Right forelimb (tissue), 1 donor: Measurements from ENCODE around the gene SPN.
A peak's percentile ranks its signal among the peaks of the same experiment; 100 is the strongest.
"Not testable (repeated sequence)": the region's sequence is repeated elsewhere in the genome, so short reads cannot be mapped to it uniquely, and the experiment has no call there.

Experiments
- DNase-seq: peaks from one replicate; pipeline ENCODE4 v3.0.0-alpha.2; 2018

SPN gene

DNA sequence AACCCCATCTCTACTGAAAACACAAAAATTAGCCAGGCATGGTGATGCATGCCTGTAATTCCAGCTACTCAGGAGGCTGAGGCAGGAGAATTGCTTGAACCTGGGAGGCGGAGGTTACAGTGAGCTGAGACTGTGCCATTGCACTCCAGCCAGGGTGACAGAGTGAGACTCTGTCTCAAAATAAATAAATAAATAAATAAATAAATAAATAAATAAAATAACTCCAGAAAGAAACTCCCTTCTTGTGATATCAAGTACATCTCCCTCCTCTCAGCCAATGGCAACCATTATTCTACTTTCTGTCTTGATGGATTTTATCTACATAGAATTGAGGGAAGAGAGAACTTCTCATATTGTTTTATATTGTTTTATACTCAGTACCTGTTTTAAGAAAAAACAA, 44.1 kb downstream of the SPN start:
- not testable (repeated sequence) for DNase-seq

DNA sequence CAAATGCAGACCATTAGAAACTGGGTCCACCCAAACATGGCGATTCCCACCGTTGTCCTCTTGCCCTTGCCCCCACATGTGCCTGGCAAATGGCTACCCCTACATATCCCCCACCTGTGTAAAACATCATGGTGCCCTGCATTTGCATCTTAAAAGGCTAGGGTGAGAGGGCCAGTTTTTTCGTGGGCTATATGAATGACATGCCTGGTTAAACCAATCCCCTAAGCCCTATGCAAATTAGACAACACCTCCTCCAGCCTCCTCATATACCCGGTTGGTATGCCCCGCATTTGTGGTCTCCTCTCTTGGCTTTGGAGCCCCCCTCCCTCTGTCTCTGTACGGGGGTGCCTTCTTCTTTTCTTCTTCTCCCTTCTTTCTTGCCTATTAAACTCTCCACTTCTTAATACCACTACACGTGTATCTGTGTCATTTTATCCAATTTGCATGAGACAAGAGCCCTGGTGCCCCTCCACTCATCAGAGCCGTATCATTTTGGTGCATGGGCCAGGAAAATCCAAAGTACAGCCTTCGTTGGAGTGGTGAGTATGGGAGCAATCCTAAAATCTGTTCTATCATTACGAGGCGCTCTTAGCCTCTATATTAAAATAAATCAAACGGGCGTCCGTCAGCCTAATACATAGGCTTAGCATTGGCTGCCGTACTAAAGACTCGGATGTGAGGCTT, 46.0 kb downstream of the SPN start:
- no peak for DNase-seq

DNA sequence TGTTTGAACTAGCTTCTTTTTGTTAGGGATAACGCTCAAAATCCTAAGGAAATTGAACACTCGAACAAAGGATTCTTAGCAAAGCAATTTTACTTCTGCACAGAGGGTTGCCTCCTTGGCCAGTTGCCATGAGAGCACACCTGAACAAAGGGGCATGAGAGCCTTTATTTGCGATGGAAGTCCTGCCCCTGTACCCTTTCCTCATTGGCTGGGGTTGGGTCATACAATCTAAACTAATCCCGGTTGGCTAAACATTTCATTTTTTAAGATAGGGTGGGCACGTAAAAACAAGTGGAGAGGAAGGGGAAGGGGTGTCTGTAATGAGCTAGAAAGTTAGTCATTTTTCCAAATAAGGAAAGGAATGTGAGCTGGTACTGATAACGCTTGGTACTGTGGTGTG, 46.6 kb downstream of the SPN start:
- DNase-seq = not testable (repeated sequence)

DNA sequence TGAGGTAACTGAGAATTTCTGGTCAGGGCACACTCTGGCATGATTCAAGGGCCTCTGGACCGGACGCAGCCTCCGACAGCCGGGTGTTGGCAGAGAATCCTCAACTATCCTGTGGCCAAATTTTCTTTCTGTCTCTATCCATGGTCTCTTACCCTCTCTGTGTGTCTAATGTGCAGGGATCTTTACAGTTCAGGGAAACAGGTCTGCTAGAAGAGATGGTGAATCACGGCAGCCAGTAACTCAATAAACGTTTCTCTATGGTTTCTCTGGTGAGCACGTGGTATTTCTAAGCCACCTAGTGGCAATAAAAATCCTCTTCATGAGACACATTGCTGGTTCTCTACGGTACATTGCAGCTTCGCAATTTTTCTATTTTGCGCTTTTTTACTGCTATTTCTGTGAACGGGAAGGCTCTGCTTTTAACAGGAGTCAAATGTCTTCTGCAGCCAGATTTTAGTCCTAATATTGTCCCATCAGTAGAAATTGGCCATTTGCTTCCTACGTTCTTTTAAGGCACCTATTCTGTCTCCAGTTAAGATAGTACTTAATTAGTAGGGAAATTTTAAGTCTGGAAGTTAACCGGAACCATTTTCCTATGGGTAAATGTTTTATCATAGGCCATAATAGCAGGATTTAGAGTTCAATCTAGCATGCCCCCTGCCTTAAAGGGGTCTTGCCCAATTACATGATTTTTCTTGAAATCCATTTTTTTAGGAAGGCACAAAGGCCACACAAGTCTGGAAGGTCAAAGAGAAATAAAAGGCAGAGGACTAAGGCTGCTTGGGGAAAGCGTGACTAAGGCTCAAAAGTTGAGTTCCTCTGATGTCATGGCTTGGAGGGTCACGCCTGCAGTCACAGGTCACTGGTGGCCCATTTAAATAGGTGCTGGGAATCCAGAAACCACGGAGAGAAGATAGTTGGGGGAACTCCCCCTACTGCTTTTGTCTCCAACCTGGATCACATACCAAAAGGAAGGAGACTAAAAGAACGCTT, 47.5 kb downstream of the SPN start:
- peak; percentile 52 for DNase-seq

DNA sequence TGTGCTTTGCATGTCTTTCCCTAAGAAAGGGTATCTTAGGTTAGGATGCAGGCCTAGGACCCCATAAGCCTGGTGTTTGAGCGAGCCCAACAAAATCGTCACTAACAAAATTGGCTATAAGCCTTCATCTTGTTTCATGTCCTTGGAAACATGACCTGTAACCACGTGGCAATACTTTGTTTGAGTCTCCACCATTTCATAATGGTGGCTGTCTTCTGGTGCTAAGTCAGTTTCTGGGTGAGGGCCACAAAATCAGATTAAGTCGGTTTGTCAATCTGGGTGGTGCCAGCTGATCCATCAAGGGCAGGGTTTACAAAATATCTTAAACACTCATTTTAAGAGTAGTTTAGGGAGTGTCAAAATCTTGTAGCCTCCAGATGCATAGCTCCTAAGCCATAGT, 49.8 kb downstream of the SPN start:
- DNase-seq = no peak

DNA sequence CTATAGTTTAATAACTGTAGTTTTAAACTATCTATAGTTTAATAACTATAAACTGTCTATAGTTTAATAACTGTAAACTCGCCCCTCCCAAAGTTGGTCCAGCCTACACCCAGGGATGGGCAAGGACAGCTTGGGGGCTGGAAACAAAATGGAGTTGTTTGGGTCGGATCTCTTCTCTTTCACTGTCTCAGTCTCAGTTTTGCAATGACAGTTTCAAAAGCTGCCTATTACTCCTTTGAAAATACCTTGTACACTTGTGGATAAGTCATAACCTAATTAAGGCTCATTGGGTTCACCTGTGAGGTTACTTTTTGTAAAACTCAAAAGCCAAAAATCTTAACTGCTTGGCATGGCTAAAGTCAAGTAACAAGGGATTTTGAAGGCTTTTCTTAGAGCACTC, 51.3 kb downstream of the SPN start:
- DNase-seq = no peak

DNA sequence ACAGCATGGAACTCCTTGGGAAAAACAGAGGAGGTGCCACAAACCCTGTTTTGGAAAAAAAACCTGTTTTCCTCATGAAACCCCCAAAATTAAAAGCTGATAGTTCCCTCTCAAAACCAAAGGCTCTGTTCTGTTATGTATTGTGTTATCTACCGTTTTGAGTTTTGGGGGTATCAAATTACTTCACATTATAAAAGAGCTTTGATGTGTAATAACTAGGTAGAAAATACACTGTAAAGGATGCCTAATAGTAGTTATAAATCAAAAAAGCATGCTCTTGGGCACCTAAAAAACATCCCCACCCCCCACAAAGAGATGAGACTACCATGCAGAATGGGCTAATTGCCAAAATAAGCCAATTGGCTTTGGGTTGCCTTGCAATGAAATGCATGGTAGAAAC, 51.9 kb downstream of the SPN start:
- no peak for DNase-seq

GRCh38 chr16:29717113-29717512, 54.1 kb downstream of the SPN start:
- no peak for DNase-seq

- no peak for DNase-seq
Observed at GRCh38 chr16:29719063-29719462, 56.0 kb downstream of the SPN start.
